ENCODE data around the gene RNF144A.
A peak's percentile ranks its signal among the peaks of the same experiment; 100 is the strongest.

Gene RNF144A

GRCh38 chr2:6914828-6915227, 2.4 kb upstream of the RNF144A start:
- Histone ChIP-seq H4K20me1 (ENCODE audit: insufficient read depth, low read length, poor library complexity, severe bottlenecking) (peaks cover 7% of the 10 kb centered on the region), H3K4me2 (ENCODE audit: low read depth, low read length, poor library complexity, severe bottlenecking) (no peak overlapping the region), H3K4me3 (ENCODE audit: low read length, poor library complexity, severe bottlenecking) (no peak overlapping the region), H3K27me3 (ENCODE audit: insufficient read depth, low read length, poor library complexity, severe bottlenecking) (no peaks in the 10 kb centered on the region), H3K9me3 (ENCODE audit: insufficient read depth, low read depth, low read length) (no peaks in the 10 kb centered on the region), H3K9ac (ENCODE audit: low read depth, low read length, poor library complexity, severe bottlenecking) (no peak overlapping the region), H2AFZ (ENCODE audit: low read length) (no peak overlapping the region), H3K9me2 (replicated peaks; ENCODE audit: low read depth, low read length) (no peaks in the 10 kb centered on the region), H3K36me3 (ENCODE audit: insufficient read depth, low read length) (no peaks in the 10 kb centered on the region), H3F3A (ENCODE audit: low read depth) (no peaks in the 10 kb centered on the region), H3K4me1 (ENCODE audit: insufficient read depth, low read length, poor library complexity, severe bottlenecking) (peaks cover 28% of the 10 kb centered on the region), H3K79me2 (ENCODE audit: insufficient read depth, low read length) (peaks cover 5% of the 10 kb centered on the region; the same call in 1 of the 2 replicates)
- TF ChIP-seq EZH2phosphoT487 (IDR thresholded peaks at IDR 0.05; ENCODE audit: borderline replicate concordance) = no peak
- TF ChIP-seq CTCF (conservative IDR thresholded peaks at IDR 0.05; ENCODE audit: low read length) = no peak

- no peak for TF ChIP-seq EZH2phosphoT487 (IDR thresholded peaks at IDR 0.05; ENCODE audit: borderline replicate concordance)
- Histone ChIP-seq H3K27me3 (ENCODE audit: insufficient read depth, low read length, poor library complexity, severe bottlenecking) (no peaks in the 10 kb centered on the region), H3F3A (ENCODE audit: low read depth) (no peaks in the 10 kb centered on the region), H3K4me3 (ENCODE audit: low read length, poor library complexity, severe bottlenecking) (no peak overlapping the region), H3K4me1 (ENCODE audit: insufficient read depth, low read length, poor library complexity, severe bottlenecking) (peaks cover 29% of the 10 kb centered on the region), H3K79me2 (ENCODE audit: insufficient read depth, low read length) (peaks cover 5% of the 10 kb centered on the region; the same call in 1 of the 2 replicates), H2AFZ (ENCODE audit: low read length) (peak overlapping the region; percentile 15; the same call in 1 of the 2 replicates), H3K9me2 (replicated peaks; ENCODE audit: low read depth, low read length) (no peaks in the 10 kb centered on the region), H3K9me3 (ENCODE audit: insufficient read depth, low read depth, low read length) (no peaks in the 10 kb centered on the region), H3K9ac (ENCODE audit: low read depth, low read length, poor library complexity, severe bottlenecking) (no peak overlapping the region), H3K4me2 (ENCODE audit: low read depth, low read length, poor library complexity, severe bottlenecking) (no peak overlapping the region), H4K20me1 (ENCODE audit: insufficient read depth, low read length, poor library complexity, severe bottlenecking) (peaks cover 11% of the 10 kb centered on the region), H3K36me3 (ENCODE audit: insufficient read depth, low read length) (no peaks in the 10 kb centered on the region)
These were observed 1.8 kb upstream of the RNF144A start for GRCh38 chr2:6915399-6915798.

- Histone ChIP-seq H3K36me3 (ENCODE audit: insufficient read depth, low read length) (no peaks in the 10 kb centered on the region), H3K4me1 (ENCODE audit: insufficient read depth, low read length, poor library complexity, severe bottlenecking) (peaks cover 24% of the 10 kb centered on the region)
These were observed 988 bp upstream of the RNF144A start for GRCh38 chr2:6916224-6916623.

More at GRCh38 chr2:6916224-6916623, 988 bp upstream of the RNF144A start:
- H3K4me2 ChIP-seq (ENCODE audit: low read depth, low read length, poor library complexity, severe bottlenecking) = no peak overlapping the region
- H3K4me3 ChIP-seq (ENCODE audit: low read length, poor library complexity, severe bottlenecking) = no peak overlapping the region
- no peaks in the 10 kb centered on the region for H3K9me3 ChIP-seq (ENCODE audit: insufficient read depth, low read depth, low read length)
- no peak overlapping the region for H2AFZ ChIP-seq (ENCODE audit: low read length)
- no peaks in the 10 kb centered on the region for H3F3A ChIP-seq (ENCODE audit: low read depth)
- TF ChIP-seq CTCF (conservative IDR thresholded peaks at IDR 0.05; ENCODE audit: low read length) (no peak), EZH2phosphoT487 (IDR thresholded peaks at IDR 0.05; ENCODE audit: borderline replicate concordance) (no peak)
- H3K27me3 ChIP-seq (ENCODE audit: insufficient read depth, low read length, poor library complexity, severe bottlenecking) = no peaks in the 10 kb centered on the region
- H3K9me2 ChIP-seq (replicated peaks; ENCODE audit: low read depth, low read length) = no peaks in the 10 kb centered on the region
- H3K9ac ChIP-seq (ENCODE audit: low read depth, low read length, poor library complexity, severe bottlenecking) = no peak overlapping the region
- peaks cover 5% of the 10 kb centered on the region; the same call in 1 of the 2 replicates for H3K79me2 ChIP-seq (ENCODE audit: insufficient read depth, low read length)
- peaks cover 12% of the 10 kb centered on the region for H4K20me1 ChIP-seq (ENCODE audit: insufficient read depth, low read length, poor library complexity, severe bottlenecking)
